GM21825 (cell line): ENCODE measurements around the gene PARP14.
"Not testable (repeated sequence)": the region's sequence is repeated elsewhere in the genome, so short reads cannot be mapped to it uniquely, and the experiment has no call there.

ENCODE experiments used
- ATAC-seq: cut with Tn5 transposase; IDR thresholded peaks from one replicate; pipeline ENCODE4 v1.9.1; 2021; ENCODE audit warnings: mild to moderate bottlenecking, moderate library complexity; ENCODE audit not compliant: unreplicated experiment

PARP14 gene

GRCh38 chr3:122676759-122677158 lies 3.9 kb upstream of the PARP14 start:
- ATAC-seq, result no peak

DNA sequence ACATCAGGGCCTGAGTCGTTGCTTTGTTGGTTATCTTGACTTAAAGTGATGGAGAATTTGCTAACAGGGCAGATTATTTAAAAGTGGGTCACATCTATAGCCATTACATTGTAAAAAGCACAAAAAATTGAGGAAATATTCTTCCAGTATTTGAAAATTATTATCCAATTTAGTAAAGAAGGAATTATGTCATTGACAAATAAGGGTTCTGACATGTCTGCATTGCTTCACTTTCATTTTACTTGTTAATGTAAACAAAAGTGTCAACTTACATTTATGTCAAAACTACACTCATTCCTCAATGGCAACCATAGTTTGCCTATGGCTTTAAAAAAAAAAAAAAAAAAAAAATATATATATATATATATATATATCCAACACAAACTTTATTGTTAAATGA lies 3.4 kb upstream of the PARP14 start:
- no peak for ATAC-seq

DNA sequence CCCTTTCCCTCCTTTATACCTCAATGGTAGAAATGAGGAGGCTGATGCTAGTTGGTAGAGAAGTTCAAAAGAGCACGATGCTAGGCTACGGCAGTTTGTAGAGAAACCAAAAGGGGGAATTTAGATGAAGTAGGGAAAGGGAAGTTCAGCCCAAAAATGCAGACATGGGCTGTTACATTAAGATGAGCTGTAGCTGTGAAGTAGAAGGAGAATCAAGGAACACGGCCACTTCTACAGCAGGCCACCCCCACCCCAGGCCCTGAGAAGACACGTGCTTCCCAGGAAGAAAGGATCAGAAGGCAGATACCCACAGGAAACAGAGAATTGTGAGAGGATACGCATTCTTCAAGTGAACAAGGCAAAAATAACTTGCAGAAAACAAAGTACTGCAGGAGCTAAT lies 2.1 kb upstream of the PARP14 start:
- no peak for ATAC-seq

DNA sequence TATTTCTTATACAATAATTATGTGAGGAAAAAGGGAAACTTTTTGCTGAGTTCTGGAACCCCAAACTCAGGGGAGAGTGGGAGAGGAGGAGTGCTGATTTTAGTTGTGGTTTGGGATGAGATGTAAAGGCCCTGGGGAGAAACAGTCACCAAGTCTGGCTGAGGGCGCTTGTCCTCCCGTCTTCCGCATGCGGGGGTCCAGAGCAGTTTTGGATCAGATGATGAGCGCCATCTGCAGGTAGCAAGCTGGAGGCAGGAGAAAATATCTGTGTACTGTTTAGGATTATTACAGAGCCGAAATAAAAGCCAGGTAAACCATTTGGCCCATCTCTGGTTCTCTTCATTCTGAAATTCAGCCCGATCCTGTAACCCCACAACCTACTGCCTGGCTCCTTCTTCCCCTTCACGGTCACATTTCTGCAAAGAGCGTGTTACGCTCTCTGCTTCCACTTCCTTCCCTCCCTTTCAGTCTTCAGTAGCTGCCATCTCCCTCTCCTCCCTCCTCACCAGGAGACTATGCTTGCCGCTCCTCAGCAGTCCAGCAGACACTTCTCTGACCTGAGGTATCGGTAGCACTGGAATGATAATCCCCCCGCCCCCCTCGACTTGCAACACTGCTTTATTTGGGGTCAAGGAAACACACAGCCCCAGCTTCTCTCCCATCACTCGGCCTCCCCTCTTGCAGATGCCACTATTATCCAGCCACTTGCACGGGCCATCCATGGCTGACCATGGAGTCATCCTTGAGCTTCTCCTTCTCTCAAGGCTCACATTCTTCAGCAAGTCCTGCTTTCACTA lies 1.4 kb upstream of the PARP14 start:
- no peak for ATAC-seq

- ATAC-seq, result peak; percentile 7
These were observed 661 bp upstream of the PARP14 start for GRCh38 chr3:122679882-122680474.

- ATAC-seq, result no peak
These were observed 790 bp downstream of the PARP14 start for GRCh38 chr3:122681284-122681973.

DNA sequence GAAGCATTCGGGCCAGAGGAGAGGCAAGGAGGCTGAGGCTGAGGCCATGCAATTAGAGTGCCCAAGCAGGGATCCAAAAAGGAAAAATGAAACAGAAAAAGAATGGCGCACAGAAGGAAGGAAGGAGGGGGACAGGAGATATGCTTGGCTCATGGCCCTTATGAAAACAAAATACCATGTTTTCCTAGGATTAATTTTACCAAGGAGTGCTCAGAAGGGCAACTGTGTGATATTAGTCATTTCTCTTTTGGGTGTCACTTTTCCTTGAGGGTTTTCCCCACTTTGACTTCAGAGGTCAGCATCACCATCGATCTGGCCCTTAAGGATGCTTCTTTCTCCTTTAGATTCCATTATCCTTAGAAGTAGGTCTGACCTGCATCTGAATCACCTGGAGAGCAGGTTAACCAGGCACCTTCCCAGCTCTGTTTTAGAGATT lies 1.4 kb downstream of the PARP14 start:
- ATAC-seq, result no peak

DNA sequence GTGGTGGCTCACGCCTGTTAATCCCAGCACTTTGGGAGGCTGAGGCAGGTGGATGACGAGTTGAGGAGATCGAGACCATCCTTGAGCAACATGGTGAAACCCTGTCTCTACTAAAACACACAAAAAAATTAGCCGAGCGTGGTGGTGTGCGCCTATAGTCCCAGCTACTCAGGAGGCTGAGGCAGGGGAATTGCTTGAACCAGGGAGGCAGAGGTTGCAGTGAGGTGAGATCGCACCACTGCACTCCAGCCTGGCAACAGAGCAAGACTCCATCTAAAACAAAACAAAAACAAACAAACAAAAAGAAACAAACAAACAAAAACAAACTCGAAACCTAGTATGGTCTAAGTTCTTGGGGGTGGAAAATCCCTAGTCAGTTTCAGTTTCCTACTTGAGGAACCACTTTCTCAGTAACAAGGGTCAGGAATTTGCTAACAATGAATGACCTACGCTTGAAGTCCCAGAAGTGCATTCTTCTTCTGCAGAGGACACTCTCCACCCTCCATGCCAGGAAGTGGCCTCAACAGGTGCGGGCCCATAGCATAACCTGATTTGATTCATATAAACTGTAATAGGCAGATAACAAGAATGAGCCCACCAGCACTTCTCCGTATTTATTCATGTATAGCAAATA lies 2.3 kb downstream of the PARP14 start:
- ATAC-seq, result not testable (repeated sequence)

DNA sequence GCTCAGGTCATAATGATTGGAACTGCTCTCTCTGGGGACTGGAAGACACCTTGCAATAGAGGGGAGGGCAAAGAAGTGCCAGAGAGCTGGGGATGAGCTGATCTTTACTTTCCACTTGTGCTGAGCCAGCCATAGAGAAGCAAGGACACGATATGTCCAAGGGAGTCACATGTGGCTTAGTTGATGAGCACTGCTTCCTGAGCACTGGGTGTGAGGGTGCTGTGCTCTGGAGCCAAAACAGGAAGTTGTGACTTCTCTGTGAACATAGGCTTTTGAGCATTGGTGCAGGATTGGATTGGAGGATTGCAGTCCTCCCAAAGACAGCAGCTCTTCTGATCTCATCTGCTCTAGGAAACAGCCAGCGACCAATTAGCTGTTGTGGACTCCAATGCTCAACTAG lies 6.7 kb downstream of the PARP14 start:
- no peak for ATAC-seq

- no peak for ATAC-seq
These were observed 8.4 kb downstream of the PARP14 start for GRCh38 chr3:122688996-122689395.

GRCh38 chr3:122689587-122689986 lies 8.9 kb downstream of the PARP14 start:
- ATAC-seq, result no peak

DNA sequence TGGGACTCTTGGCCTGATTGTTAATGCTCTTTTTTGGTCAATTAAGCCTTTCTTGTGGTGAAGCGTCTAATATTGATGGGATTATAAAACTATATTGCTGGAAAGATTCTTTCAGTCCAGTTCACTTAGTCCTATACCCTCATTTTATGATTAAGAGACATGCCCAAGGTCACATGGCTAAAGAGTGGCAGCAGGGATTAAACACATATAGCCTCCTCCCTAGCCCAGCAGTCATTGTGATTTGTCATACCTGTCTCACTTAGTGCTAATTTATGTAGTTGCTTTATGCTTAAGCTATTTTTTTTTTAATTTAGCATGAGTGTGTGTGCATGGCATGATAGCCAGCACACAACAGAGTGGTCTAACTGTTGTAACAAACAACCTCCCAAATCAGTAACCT lies 9.5 kb downstream of the PARP14 start:
- no peak for ATAC-seq

DNA sequence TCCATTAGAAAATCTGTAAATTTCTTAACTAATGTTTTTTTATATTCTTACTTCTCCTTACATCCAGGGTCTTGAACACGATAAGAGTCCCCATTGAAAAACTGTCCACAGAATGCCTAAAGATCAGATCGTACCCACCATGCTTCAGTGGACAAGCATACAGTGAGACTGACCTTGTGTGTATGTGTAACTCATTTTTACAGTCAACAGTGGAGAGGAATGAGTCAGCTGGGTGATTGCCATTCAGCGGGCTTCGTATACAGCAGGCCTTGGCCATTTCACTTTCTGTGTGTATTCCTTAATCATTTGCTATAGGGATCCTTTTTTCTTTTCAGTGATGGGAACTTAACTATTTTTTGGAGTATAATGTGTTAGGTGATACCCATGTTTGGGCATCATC lies 10.6 kb downstream of the PARP14 start:
- peak; percentile 63 for ATAC-seq

GRCh38 chr3:122692674-122693073 lies 12.0 kb downstream of the PARP14 start:
- no peak for ATAC-seq

DNA sequence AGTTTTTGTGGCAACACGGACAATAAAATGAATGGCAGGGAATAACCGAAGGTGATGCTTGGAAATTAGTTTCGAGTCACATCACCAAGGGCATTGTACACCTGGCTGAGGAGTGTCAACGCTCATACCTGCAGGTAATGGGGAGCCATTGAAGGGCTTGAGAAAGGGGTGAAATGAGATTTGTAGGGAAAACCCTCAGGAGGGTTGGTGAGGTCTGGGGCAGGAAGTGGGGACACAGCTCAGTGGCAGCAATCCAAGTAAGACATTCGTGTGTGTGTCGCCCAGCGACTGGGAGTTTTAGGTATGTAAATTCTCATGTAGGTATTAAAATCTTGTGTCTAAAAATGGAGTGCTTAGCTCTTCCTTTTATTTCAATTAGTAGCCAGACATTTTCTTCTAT lies 14.3 kb downstream of the PARP14 start:
- peak; percentile 49 for ATAC-seq

- ATAC-seq, result no peak
These were observed 15.4 kb downstream of the PARP14 start for GRCh38 chr3:122695927-122696561.

GRCh38 chr3:122697952-122698620 lies 17.4 kb downstream of the PARP14 start:
- peak; percentile 65 for ATAC-seq

DNA sequence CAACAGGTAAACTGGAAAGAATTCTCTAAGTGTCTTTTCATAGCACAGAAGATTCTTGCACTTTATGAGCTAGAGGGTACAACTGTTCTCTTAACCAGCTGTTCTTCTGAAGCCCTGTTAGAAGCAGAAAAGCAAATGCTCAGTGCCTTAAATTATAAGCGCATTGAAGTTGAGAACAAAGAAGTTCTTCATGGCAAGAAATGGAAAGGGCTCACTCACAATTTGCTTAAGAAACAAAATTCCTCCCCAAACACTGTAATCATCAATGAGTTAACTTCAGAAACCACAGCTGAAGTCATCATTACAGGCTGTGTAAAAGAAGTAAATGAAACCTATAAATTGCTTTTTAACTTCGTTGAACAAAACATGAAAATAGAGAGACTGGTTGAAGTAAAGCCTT lies 19.6 kb downstream of the PARP14 start:
- no peak for ATAC-seq

DNA sequence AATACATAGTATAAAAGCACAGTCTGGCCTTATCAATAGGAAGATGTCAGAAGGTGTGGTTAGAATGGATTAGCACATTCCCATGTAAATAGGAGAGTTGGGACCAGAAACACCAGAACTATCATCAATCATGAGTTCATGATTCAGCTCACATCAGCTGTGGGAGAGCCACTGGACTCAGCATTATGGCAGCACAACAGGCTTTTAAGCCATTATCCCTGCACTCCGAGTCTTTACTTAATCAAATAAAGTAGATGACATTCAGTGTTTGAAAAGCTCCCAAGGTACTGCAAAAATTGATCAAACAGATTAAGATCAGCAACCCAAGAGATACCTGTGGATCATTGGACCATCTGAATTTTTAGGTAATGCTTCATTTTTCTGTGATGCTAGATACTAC lies 24.7 kb downstream of the PARP14 start:
- ATAC-seq, result no peak

- not testable (repeated sequence) for ATAC-seq
These were observed 30.1 kb downstream of the PARP14 start for GRCh38 chr3:122710616-122711251.
